Stimulated activated CD8-positive, alpha-beta memory T cell treated with anti-CD3 and anti-CD28 coated beads, Interleukin-12 subunit alpha, Interleukin-12 subunit beta, amount 100 ng/mL, for 1 hour (primary cell): Measurements from ENCODE around the gene PNPLA7.
"Not testable (repeated sequence)": the region's sequence is repeated elsewhere in the genome, so short reads cannot be mapped to it uniquely, and the experiment has no call there.

Experiments used
- DNase-seq: peaks from one replicate; pipeline ENCODE4 v3.0.0-alpha.2; 2020; ENCODE audit warnings: low read depth

The PNPLA7 gene

DNA sequence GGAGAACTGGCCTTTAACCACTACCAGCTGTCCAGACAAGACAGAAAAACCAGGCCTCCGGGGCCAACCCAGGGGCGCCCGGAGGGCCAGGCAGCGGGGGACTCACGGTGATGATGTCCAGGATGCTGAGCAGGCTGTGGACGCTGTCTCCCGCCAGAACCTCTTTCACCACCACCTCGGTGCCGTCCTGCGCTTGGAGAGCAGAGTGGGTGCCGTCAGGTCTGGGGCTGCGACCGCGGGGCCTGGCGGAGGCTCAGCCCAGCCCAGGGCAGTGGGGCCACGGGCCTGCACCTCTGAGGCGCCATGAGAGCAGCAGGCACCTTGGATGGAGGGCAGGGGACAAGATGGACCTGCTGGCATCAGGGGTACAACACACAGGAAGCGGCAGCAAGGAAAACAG, 9.7 kb downstream of the PNPLA7 start:
- no peak for DNase-seq

DNA sequence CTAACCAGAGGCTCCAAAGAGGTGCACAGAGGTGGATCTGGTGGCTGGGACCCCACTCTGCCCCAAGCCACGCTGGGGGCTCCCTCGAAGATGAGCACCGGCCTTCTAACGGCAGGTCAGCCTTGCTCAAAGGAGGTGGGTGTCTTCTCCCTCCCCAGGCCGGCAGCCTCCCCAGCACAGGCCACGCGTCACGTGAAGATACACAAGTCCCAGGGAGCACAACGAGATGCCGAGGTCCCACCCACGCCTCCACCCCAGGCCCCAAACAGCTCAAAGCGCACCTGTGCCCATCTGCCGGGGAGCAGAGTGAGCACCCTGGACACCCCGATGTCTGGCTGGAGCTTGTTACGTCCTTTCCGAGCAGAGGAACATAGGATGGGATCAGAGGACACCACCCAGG, 12.1 kb downstream of the PNPLA7 start:
- DNase-seq: no peak

DNA sequence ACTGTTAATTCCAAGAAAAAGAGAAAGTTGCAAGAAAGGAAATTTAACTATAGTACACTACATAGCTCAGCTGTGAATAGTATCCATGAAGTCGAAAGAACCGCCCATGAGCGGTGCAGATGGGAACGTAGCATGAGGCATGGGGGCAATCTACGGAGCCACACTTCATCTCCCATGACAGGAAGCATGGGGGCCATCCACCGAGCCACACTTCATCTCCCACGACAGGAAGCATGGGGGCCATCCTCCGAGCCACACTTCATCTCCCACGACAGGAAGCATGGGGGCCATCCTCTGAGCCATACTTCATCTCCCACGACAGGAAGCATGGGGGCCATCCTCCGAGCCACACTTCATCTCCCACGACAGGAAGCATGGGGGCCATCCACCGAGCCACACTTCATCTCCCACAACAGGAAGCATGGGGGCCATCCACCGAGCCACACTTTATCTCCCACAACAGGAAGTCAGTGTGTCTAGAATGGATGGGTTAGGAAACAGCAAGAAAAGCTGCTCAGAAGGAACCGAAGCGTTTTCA, 13.5 kb downstream of the PNPLA7 start:
- not testable (repeated sequence) for DNase-seq

DNA sequence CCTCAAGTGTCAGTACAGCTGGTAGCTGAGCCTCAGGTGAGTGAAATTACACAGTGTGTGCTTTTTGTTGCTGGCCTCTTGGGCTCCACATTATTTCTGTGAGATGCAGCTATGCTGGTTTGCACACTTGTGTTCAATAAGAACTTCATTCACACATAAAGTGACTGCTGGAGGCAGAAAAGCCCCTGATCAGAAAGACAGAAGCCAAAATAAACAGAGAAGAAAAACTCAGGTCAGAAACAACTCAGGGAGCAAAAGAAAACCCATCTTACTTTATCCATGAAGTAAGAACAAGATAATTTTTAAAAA, 15.1 kb downstream of the PNPLA7 start:
- DNase-seq: no peak

DNA sequence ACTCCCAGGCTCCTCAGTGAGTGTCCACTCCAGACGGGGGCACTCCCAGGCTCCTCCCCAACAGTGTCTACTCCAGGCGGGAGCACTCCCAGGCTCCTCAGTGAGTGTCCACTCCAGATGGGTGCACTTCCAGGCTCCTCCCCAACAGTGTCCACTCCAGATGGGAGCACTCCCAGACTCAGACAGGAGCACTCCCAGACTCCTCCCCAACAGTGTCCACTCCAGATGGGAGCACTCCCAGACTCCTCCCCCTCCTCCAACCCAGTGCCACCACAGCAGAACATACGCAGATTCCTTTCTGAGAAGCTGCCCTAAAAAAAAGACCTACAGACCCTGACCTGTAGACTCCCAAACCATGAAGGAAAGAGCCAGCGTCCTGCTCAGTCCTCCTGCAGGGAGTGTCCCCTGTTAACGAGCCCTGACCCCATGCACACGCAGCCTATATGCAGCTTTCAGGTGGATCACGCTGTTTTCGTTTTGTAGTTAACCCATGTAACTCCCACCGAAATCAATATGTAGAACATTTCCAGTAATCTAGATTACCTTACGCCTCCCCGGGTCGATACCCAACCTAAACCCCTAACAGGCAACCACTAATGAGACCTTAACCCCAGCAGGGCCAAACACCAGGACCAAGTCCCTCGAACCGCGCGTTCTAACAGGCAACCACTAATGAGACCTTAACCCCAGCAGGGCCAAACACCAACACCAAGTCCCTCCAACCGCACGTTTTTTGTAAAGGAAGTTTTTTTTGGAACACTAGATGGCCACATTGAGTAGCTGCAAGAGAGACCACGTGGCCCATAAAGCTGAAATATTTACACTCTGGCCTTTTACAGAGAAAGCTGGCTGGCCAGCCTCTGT, 15.7 kb downstream of the PNPLA7 start:
- DNase-seq: no peak

DNA sequence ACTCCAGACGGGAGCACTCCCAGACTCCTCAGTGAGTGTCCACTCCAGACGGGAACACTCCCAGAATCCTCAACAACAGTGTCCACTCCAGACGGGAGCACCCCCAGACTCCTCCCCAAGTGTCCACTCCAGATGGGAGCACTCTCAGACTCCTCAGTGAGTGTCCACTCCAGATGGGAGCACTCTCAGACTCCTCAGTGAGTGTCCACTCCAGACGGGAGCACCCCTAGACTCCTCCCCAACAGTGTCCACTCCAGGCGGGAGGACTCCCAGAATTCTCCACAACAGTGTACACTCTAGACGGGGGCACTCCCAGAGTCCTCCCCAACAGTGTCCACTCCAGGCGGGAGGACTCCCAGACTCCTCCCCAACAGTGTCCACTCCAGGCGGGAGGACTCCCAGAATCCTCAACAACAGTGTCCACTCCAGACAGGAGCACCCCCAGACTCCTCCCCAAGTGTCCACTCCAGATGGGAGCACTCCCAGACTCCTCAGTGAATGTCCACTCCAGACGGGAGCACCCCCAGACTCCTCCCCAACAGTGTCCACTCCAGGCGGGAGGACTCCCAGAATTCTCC, 17.2 kb downstream of the PNPLA7 start:
- not testable (repeated sequence) for DNase-seq

DNA sequence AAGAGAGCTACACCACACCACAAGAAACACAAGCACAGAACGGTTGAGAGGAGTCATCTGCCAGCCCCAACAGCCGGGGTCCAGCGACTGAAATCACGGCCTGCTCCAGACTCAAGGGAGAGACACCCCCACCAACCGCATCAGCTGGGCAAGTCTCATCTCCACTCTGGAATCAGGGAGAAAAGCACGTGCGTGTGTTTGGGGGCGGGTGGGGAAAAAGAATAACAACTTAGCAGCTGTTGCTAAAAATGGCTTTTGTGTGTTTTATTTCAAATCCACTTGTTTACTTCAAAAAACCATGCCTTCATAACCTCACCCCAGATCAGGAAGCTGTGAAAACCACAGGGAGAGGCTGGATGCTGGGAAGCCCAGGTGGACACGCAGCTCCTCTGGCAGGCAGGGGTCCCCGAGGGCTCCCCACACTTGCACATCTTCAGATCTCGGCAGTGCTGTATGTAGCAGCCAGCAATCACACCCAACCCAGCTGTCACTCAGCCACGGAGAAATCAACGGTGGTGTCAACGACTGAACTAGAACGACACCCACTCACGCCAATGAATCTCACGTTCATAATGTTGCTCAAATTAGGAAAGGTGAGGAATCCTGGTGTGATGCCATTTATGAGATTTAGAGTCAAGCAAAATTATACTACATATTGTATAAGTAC, 19.0 kb downstream of the PNPLA7 start:
- no peak for DNase-seq

DNA sequence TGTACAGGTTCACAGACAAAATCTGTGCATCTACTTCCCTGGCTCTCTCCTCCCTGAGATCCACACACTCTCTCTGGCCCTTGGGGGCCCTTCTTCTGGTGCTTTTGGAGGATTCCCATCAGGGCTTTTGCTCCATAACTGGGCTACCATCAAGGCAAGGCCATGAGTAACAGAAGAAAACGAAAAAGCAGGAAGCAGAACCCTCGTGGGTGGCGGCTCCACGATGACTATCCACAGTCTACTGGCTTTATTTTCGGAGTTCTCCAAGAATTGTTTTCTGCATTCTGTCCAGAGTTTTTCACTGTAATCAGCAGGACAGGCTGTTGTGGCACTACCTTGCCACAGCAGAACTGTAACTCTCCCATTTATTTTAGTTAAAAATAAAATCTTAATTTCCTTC, 19.9 kb downstream of the PNPLA7 start:
- DNase-seq: no peak

DNA sequence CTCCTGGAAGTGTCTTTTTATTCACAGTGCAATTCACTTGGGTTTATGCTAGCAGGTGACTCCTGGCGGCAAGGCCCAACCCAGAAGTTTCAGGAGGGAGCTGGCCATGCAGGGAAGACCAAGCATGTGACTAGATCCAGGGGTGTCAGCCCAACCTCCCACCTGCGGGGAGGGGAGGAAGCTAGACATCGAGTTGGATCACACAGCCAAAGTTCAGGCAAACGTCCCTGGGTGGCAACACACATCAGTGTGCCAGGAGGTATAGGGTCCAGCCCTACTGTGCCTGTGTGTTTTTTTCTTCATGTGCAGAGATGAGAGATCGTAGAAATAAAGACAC, 25.3 kb downstream of the PNPLA7 start:
- no peak for DNase-seq

DNA sequence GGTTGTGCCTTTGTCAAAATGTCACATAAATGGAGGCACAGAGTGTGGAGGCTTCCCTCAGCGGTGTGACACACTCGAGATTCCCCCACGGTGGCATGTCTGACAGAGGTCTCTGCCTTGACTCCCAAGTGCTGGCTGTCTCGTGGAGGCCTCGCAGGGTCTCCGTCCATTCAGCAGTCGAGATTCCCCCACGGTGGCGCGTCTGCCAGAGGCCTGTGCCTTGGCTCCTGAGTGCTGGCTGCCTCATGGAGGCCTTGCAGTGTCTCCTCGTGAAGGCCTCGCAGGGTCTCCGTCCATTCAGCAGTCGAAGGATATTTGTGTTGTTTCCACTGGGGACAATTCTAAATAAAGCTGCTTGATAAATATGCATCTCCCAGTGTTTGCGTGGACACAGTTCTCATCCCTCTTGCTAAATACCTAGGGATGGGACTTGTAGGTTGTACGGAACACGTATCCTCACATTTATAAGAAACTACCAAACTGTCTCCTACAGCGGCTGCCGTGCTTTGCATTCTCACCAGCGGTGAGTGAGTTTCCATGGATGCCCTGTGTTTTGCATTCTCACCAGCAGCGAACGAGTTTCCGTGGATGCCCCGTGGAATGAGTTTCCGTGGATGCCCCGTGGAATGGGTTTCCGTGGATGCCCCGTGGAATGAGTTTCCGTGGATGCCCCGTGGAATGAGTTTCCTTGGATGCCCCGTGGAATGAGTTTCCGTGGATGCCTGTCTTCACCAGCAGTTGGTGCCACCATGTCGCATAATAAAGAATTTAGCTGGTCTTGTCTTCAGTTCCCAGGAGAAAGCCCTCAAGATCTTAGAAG, 25.8 kb downstream of the PNPLA7 start:
- no peak for DNase-seq

DNA sequence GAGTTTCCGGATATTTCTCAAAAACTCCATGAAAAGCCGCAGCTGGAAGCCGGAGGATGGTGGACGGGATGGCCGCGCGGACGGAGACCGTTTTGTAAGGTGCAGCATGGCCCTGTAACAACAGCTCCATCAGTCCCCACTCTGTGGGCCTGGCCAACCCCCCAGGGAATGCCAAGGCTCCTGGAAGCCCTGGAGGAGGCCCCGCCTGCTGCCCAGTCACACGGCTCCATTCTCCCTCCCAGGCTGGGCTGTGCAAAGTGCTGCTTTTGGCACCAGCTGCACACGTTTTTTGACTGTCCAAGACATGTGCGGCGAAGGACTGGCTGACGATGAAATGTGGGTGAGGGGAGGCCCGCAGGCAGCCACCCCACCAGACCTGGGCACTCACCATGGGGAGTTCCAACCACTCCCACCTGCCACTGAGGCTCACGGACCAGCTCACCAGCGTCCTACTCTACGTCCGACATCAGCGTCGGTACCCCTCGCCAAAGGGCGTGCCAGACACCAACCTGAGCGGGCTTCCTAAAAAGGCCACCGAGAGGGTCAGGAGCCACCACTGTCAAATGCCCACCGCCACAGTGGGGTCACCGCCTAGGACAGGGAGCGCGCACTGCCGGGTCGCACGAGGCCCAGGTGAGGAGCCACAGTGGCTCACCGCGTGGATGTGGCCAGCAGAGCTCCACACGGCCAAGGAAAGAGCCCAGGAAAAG, 27.3 kb downstream of the PNPLA7 start:
- no peak for DNase-seq

DNA sequence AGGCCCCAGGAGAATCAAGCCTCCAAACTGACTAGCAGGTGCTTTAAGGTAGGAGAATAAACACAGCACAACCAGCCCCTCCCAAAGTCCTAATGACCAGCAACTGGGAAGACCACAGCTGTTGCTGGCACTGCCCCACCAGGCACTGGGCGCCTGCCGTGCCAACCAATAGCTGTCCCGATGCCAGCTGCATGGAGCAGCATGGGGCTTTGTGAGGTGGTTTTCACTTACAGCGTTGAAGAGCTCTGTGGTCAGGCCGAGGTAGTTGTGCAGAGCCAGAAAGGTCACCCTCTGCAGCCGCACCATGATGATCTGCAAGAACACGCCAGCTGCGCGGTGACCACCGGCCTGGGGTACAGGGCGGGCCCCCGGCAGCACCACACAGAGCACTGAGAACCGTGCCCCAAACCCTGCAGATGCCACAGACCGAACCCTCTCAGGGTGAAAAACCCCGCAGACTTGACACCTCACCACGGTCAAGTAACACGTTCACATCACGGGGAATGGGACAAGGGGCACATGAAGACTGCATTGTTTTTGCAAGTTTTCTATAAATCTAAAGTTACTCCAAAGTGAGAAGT, 28.7 kb downstream of the PNPLA7 start:
- no peak for DNase-seq

DNA sequence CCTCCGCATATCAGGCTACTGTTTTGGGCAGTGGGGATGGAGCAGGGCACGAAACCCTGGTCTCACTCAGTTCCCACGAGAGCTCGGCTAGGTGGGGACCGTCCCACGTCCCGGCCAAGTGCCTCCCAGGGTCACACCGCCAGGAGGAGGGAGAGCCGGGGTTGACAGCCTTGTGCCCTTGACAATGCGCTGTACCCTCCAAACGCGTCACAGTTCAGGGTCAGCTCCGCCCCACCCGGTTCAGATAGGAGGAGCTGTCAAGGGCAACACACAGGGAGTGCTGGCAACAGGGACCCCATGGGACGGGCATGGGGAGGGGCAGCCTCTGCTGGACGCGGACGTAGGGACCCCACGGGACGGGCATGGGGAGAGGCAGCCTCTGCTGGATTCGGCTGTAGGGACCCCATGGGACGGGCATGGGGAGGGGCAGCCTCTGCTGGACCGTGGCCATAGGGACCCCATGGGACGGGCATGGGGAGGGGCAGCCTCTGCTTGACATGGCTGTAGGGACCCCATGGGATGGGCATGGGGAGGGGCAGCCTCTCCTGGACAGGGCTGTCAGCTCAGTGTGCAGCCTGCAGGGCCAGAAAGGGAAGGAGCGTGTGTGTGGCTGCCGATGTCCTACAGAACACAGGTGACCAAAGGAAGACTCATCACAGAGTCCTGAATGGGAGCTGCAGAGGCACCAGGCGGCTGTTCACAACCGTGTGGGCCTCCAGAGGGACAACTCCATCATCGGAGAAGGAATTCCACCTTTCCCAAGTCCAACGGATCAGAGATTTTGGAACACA, 29.4 kb downstream of the PNPLA7 start:
- no peak for DNase-seq

DNA sequence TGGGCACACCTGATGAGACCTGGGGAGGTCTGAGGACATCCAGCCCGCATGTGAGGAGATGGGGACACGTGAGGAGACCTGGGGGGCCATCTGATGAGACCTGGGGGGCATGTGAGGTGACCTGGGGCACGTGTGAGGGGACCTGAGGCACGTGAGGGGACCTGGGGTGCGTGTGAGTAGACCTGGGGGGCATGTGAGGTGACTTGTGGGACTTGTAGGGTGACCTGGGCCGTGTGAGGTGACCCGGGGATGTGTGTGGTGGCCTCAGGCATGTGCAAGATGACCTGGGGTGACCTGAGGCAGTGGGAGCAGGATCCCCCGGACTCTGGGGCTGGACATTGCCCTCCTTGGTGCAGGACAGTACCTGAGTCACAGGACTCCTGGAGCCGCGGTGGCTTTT, 30.6 kb downstream of the PNPLA7 start:
- DNase-seq: no peak

DNA sequence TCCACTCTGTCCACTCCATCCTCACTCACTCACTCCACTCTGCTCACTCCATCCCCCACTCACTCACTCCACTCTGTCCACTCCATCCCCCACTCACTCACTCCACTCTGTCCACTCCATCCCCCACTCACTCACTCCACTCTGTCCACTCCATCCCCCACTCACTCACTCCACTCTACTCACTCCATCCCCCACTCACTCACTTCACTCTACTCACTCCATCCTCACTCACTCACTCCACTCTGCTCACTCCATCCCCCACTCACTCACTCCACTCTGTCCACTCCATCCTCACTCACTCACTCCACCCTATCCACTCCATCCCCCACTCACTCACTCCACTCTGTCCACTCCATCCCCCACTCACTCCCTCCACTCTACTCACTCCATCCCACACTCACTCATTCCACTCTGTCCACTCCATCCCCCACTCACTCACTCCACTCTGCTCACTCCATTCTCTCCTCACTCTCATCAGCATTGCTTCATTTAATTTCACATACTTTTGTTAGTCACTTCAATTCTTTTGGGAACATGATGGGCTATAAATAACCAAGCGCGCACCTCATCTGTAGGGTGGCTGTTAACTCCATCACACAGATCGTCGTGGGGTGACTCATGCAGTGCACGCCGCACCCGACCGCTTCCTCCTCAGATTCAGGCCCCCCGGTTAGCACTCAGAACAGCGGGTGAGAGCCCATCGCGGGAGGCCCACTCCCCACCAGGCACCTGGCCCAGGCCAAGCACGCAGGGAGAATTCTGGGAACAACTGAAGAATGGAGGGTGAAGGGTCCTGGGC, 31.3 kb downstream of the PNPLA7 start:
- not testable (repeated sequence) for DNase-seq

DNA sequence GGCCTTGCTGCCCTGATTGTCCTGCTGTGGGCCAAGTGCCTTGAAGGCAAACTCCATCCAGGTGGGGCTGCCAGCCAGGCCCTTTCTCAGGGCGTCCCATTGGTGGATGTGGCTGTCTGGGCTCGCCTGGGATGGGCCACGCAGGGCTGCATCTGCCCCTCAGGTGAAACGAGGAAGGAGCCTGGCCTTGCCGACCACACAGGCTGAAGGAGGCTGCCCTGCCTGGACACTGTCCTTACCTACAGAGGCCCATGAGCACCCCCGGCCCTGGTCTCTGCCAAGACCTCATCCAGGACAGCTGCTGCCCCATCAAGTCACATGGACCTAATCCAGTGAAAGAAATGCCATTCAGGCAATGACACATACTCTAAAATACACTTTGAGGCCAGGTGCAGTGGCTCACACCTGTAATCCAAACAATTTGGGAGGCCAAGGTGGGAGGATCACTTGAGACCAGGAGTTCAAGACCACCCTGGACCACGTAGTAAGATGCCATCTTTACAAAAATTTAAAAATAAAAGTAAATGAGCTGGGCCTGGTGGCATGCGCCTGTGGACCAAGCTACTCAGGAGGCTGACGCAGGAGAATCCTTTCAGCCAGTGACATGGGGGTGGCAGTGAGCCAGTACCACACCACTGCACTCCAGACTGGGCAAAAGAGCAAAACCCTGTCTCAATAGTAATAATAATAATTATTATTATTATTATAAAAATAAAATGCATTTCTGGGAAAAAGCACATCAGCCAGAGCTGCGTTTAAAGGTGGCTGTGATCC, 33.9 kb downstream of the PNPLA7 start:
- no peak for DNase-seq

DNA sequence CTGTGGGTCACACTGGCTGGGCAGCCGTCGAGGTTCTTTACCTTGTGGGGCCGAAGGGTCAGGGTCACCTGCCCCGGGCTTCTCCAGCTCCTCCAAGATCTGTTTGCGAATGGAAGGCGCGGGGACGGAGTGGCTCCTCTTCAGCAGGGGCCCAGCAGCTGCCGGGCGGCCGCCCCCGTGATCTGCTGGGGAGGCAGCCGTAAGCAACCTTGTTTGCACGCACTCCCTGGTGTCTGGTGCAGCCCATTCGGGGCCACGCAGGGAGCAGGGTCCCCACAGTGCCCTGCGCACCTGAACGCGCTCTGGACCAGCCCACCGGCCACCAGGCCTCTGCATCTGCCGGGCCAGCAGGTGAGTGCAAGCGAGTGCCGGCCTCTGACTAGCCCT, 34.9 kb downstream of the PNPLA7 start:
- DNase-seq: no peak

DNA sequence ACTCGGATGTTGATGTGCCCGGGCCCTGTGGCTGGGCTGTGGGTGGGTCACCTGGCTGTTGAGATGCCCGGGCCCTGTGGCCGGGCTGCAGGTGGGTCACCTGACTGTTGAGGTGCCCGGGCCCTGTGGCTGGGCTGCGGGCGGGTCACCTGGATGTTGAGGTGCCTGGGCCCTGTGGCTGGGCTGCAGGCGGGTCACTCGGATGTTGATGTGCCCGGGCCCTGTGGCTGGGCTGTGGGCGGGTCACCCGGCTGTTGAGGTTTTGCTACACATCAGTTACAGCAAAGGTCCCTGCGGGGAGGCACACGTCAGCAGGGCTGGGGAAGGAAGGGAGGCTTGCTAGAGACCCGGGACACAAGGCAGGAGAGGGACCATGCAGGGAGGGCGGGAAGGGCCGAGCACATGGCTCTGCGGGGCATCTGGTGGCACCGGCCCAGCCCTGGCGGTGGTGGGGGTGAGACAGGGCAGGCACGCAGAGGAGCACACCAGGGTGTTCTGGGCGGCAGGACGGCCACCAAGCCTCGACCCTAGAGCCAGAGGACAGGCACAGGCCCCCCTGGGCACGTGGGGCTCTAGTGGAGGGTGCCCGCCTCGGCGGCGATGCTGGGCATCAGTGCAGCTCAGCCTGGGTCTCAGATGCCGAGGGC, 35.4 kb downstream of the PNPLA7 start:
- DNase-seq: no peak
